ENCODE data around the gene HSD11B1.

DNA sequence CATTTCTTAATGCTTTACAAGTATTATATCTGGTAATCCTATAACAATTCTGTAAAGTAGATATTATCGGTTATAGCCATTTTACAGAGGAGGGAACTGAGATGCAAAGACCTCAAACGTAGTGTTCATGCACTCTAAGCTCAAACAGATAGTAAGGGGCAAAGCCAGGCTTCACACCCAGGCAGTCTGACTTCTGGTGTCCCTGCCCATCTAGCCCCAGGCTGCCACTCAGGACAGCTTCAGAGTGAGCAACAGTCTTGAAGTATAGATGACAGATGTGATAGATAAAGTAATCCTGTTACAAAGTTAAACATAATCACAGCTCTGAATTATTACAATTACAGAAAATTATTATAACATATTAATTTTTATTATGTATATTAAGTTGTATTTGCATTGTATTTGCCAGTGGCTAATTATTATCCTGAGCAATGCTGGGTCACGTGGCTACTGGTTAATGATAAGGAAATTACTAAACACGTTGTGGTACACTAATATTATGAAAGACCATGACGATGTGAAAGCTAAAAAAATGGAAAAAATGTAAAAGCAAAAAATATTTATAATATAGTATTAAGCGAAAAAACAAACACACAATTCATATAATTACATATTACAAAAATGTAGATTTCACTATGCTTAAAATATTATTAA is 45.2 kb downstream of the HSD11B1 start:
- TF ChIP-seq EZH2 (IDR thresholded peaks at IDR 0.05; ENCODE audit: low read length) = no peak
- TF ChIP-seq, protein P1, sequence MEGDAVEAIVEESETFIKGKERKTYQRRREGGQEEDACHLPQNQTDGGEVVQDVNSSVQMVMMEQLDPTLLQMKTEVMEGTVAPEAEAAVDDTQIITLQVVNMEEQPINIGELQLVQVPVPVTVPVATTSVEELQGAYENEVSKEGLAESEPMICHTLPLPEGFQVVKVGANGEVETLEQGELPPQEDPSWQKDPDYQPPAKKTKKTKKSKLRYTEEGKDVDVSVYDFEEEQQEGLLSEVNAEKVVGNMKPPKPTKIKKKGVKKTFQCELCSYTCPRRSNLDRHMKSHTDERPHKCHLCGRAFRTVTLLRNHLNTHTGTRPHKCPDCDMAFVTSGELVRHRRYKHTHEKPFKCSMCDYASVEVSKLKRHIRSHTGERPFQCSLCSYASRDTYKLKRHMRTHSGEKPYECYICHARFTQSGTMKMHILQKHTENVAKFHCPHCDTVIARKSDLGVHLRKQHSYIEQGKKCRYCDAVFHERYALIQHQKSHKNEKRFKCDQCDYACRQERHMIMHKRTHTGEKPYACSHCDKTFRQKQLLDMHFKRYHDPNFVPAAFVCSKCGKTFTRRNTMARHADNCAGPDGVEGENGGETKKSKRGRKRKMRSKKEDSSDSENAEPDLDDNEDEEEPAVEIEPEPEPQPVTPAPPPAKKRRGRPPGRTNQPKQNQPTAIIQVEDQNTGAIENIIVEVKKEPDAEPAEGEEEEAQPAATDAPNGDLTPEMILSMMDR (optimal IDR thresholded peaks at IDR 0.05 in 1 of 3, IDR thresholded peaks at IDR 0.05 in 1 of 3, conservative IDR thresholded peaks at IDR 0.05 in 1 of 3; ENCODE audit: extremely low read depth in 1 of 3, insufficient read depth in 2 of 3, low read length in 3 of 3) = no peak
